Measurements from ENCODE around the gene MRPL54.

Gene MRPL54

DNA sequence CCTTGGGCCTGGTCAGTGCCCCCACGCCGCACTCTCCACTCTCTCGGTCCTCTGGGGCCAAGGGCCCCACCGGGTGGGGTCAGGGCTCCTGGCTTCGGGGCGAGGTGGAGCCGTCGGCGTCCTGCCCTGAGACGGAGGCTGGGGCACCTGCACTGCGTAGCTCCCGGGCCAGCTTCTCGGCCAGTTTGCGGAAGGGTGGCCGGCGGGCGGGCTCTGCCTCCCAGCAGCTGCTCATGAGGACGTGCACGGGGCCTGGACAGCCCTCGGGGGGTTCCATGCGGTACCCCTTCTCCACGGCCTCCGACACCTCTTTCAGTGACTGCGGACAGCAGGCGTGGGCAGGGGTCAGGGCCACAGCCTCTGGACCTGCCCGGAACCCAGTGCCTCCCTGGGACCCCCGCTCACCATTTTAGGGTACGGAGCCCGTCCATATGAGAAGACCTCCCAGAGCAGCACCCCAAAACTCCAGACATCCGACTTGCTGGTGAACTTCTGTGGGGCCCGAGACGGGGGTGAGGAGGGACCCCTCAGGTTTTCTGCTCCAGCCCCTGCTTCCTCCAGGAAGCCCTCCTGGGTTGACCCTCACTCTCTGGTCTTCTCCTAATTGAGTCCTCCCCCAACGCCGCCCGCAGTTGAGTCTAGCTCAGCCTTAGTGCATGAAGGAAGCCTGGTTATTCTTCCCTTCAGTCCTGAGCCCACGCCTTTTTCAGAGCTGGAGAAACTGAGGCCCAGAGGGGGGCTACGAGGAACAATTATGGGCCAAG is 15.8 kb downstream of the MRPL54 start:
- no peak overlapping the region for H3K23ac ChIP-seq (ENCODE audit: low read length)
- H3K36me3 ChIP-seq (ENCODE audit: control insufficient read depth in 1 of 2, insufficient read depth in 2 of 2, low read length in 2 of 2), result no peaks in the 10 kb centered on the region
- no peaks in the 10 kb centered on the region for H3K79me1 ChIP-seq (ENCODE audit: low read length)
- H3K4me2 ChIP-seq (ENCODE audit: low read length), result no peak overlapping the region
- no peak overlapping the region for H4K91ac ChIP-seq (ENCODE audit: low read depth, low read length)
- H4K12ac ChIP-seq (ENCODE audit: low read depth, low read length), result no peak overlapping the region
- H4K8ac ChIP-seq (ENCODE audit: low read depth, low read length), result no peak overlapping the region
- H3K18ac ChIP-seq (ENCODE audit: low read length), result no peak overlapping the region
- no peak overlapping the region for H3K9ac ChIP-seq (ENCODE audit: low read length)
- H2BK120ac ChIP-seq (ENCODE audit: insufficient read depth, low read length, poor library complexity), result no peak overlapping the region
- peaks cover 25% of the 10 kb centered on the region for H3K9me3 ChIP-seq (ENCODE audit: insufficient read depth, low read depth, low read length)
- H3K4me3 ChIP-seq (ENCODE audit: low read depth, low read length), result no peak overlapping the region
- H3K4ac ChIP-seq (ENCODE audit: low read depth, low read length), result no peak overlapping the region
- peaks cover 3% of the 10 kb centered on the region for H3K27me3 ChIP-seq (ENCODE audit: insufficient read depth, low read length)
- WGBS (ENCODE audit: extremely low coverage, insufficient coverage, insufficient read length), result no CpG with 5 or more reads among the region's 37 CpGs
- no peaks in the 10 kb centered on the region for H3K79me2 ChIP-seq (ENCODE audit: control insufficient read depth, insufficient read depth, low read length, poor library complexity)
- no peak overlapping the region for H2AFZ ChIP-seq (ENCODE audit: insufficient read depth, low read length, poor library complexity)
- no peak overlapping the region for H2AK5ac ChIP-seq (ENCODE audit: low read length)
- H3K27ac ChIP-seq (ENCODE audit: low read depth, low read length), result no peak overlapping the region
- no peak for DNase-seq
- no peak overlapping the region for H3K14ac ChIP-seq (ENCODE audit: low read length)
- H2BK5ac ChIP-seq (ENCODE audit: low read depth, low read length, poor library complexity), result no peak overlapping the region
- no peak overlapping the region for H2BK12ac ChIP-seq (ENCODE audit: low read length)
- H3K4me1 ChIP-seq (ENCODE audit: control insufficient read depth in 1 of 2, insufficient read depth in 2 of 2, low read length in 2 of 2), result no peaks in the 10 kb centered on the region

DNA sequence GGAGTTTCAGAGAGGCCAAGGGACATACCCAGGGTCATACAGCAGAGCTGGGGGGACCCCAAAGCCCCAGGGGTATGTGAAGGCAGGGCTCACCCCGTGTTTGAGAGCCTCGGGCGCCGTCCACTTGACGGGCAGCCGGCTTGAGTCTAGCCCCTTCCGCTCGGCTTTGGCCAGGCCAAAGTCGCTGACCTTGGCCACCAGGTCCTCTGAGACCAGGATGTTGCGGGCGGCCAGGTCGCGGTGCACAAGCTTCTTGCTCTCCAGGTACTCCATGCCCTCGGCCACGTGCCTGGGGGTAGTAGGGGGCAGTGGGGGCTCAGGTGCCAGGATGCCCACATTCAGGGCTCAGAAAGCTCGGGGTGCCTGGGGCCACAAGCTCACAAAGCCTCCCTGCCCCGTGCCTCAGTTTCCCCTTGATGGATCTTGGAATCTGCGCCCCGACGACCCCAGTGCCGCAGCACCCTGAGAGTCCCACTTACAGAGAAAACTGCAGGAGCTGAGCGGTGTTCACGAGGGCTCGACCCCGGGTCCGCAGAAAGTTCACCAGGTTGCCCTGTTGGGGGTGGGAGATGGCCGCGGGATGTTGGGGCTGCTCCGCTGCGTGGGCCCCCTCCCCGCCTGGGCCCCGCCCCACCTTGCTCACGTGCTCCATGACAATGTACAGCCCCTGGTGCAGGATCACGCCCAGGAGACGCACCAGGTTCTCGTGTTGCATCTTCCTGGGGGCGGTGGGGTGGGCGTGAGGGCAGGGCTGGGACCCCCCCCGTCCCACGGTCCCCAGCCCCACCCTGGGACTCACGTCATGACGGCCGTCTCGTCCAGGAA is 16.6 kb downstream of the MRPL54 start:
- H3K27ac ChIP-seq (ENCODE audit: low read depth, low read length), result no peak overlapping the region
- no peak overlapping the region for H3K4ac ChIP-seq (ENCODE audit: low read depth, low read length)
- no peaks in the 10 kb centered on the region for H3K36me3 ChIP-seq (ENCODE audit: control insufficient read depth in 1 of 2, insufficient read depth in 2 of 2, low read length in 2 of 2)
- H3K27me3 ChIP-seq (ENCODE audit: insufficient read depth, low read length), result peaks cover 3% of the 10 kb centered on the region
- no peak overlapping the region for H2BK120ac ChIP-seq (ENCODE audit: insufficient read depth, low read length, poor library complexity)
- no peak overlapping the region for H3K4me3 ChIP-seq (ENCODE audit: low read depth, low read length)
- H2BK5ac ChIP-seq (ENCODE audit: low read depth, low read length, poor library complexity), result no peak overlapping the region
- no peak overlapping the region for H3K4me2 ChIP-seq (ENCODE audit: low read length)
- H3K4me1 ChIP-seq (ENCODE audit: control insufficient read depth in 1 of 2, insufficient read depth in 2 of 2, low read length in 2 of 2), result no peaks in the 10 kb centered on the region
- H3K14ac ChIP-seq (ENCODE audit: low read length), result no peak overlapping the region
- peaks cover 28% of the 10 kb centered on the region for H3K9me3 ChIP-seq (ENCODE audit: insufficient read depth, low read depth, low read length)
- no peak for DNase-seq
- H4K12ac ChIP-seq (ENCODE audit: low read depth, low read length), result no peak overlapping the region
- H4K8ac ChIP-seq (ENCODE audit: low read depth, low read length), result no peak overlapping the region
- no peaks in the 10 kb centered on the region for H3K79me2 ChIP-seq (ENCODE audit: control insufficient read depth, insufficient read depth, low read length, poor library complexity)
- H2BK12ac ChIP-seq (ENCODE audit: low read length), result no peak overlapping the region
- no peak overlapping the region for H2AFZ ChIP-seq (ENCODE audit: insufficient read depth, low read length, poor library complexity)
- no peak overlapping the region for H4K91ac ChIP-seq (ENCODE audit: low read depth, low read length)
- WGBS (ENCODE audit: extremely low coverage, insufficient coverage, insufficient read length), result no CpG with 5 or more reads among the region's 44 CpGs
- no peak overlapping the region for H3K18ac ChIP-seq (ENCODE audit: low read length)
- H2AK5ac ChIP-seq (ENCODE audit: low read length), result no peak overlapping the region
- H3K23ac ChIP-seq (ENCODE audit: low read length), result no peak overlapping the region
- H3K79me1 ChIP-seq (ENCODE audit: low read length), result no peaks in the 10 kb centered on the region
- no peak overlapping the region for H3K9ac ChIP-seq (ENCODE audit: low read length)

- Histone ChIP-seq H2BK120ac (ENCODE audit: insufficient read depth, low read length, poor library complexity) (no peak overlapping the region), H3K79me2 (ENCODE audit: control insufficient read depth, insufficient read depth, low read length, poor library complexity) (no peaks in the 10 kb centered on the region), H2BK5ac (ENCODE audit: low read depth, low read length, poor library complexity) (no peak overlapping the region), H3K36me3 (ENCODE audit: control insufficient read depth in 1 of 2, insufficient read depth in 2 of 2, low read length in 2 of 2) (no peaks in the 10 kb centered on the region), H3K4me3 (ENCODE audit: low read depth, low read length) (no peak overlapping the region), H3K27ac (ENCODE audit: low read depth, low read length) (no peak overlapping the region), H2BK12ac (ENCODE audit: low read length) (no peak overlapping the region), H3K27me3 (ENCODE audit: insufficient read depth, low read length) (peaks cover 17% of the 10 kb centered on the region), H2AK5ac (ENCODE audit: low read length) (no peak overlapping the region), H3K23ac (ENCODE audit: low read length) (no peak overlapping the region), H3K4ac (ENCODE audit: low read depth, low read length) (no peak overlapping the region), H4K8ac (ENCODE audit: low read depth, low read length) (no peak overlapping the region), H3K4me2 (ENCODE audit: low read length) (no peak overlapping the region), H3K9me3 (ENCODE audit: insufficient read depth, low read depth, low read length) (peaks cover 28% of the 10 kb centered on the region), H3K79me1 (ENCODE audit: low read length) (no peaks in the 10 kb centered on the region), H3K4me1 (ENCODE audit: control insufficient read depth in 1 of 2, insufficient read depth in 2 of 2, low read length in 2 of 2) (peaks cover 5% of the 10 kb centered on the region in 2 experiments), H2AFZ (ENCODE audit: insufficient read depth, low read length, poor library complexity) (no peak overlapping the region), H4K12ac (ENCODE audit: low read depth, low read length) (no peak overlapping the region), H4K91ac (ENCODE audit: low read depth, low read length) (no peak overlapping the region), H3K18ac (ENCODE audit: low read length) (no peak overlapping the region), H3K14ac (ENCODE audit: low read length) (no peak overlapping the region), H3K9ac (ENCODE audit: low read length) (no peak overlapping the region)
- DNase-seq, result no peak
- no CpG with 5 or more reads among the region's 9 CpGs for WGBS (ENCODE audit: extremely low coverage, insufficient coverage, insufficient read length)
These were observed 18.4 kb downstream of the MRPL54 start for GRCh38 chr19:3780786-3781304.

DNA sequence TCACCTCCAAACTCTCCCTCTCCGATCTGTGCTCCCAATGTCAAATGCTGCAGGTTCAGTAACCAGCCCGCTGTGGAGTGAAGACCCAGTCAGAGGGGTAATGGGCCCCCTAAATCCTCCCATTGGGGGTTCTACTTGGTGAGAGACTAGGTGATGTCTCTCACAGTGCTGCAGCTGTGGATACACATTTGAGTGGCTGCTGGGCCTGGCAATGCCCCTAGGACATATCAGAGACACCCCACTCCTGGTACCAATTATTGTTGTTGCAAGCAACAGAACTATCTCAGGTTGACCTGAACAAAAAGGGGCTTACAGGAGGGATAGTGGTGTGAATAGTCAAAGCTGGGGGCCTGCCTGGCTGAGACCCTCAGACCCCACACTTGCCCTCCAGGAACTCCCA is 19.1 kb downstream of the MRPL54 start:
- Histone ChIP-seq H2BK5ac (ENCODE audit: low read depth, low read length, poor library complexity) (no peak overlapping the region), H3K27ac (ENCODE audit: low read depth, low read length) (no peak overlapping the region), H4K91ac (ENCODE audit: low read depth, low read length) (no peak overlapping the region), H3K18ac (ENCODE audit: low read length) (no peak overlapping the region), H3K4me1 (ENCODE audit: control insufficient read depth in 1 of 2, insufficient read depth in 2 of 2, low read length in 2 of 2) (peaks cover 5% of the 10 kb centered on the region in 2 experiments), H3K4me3 (ENCODE audit: low read depth, low read length) (no peak overlapping the region), H3K79me1 (ENCODE audit: low read length) (no peaks in the 10 kb centered on the region), H4K12ac (ENCODE audit: low read depth, low read length) (no peak overlapping the region), H3K14ac (ENCODE audit: low read length) (no peak overlapping the region), H3K9me3 (ENCODE audit: insufficient read depth, low read depth, low read length) (peaks cover 25% of the 10 kb centered on the region), H2AFZ (ENCODE audit: insufficient read depth, low read length, poor library complexity) (no peak overlapping the region), H3K36me3 (ENCODE audit: control insufficient read depth in 1 of 2, insufficient read depth in 2 of 2, low read length in 2 of 2) (no peaks in the 10 kb centered on the region), H2BK12ac (ENCODE audit: low read length) (no peak overlapping the region), H3K79me2 (ENCODE audit: control insufficient read depth, insufficient read depth, low read length, poor library complexity) (no peaks in the 10 kb centered on the region), H3K23ac (ENCODE audit: low read length) (no peak overlapping the region), H4K8ac (ENCODE audit: low read depth, low read length) (no peak overlapping the region), H3K4ac (ENCODE audit: low read depth, low read length) (no peak overlapping the region), H3K4me2 (ENCODE audit: low read length) (no peak overlapping the region), H3K27me3 (ENCODE audit: insufficient read depth, low read length) (peaks cover 23% of the 10 kb centered on the region), H2AK5ac (ENCODE audit: low read length) (no peak overlapping the region), H2BK120ac (ENCODE audit: insufficient read depth, low read length, poor library complexity) (no peak overlapping the region), H3K9ac (ENCODE audit: low read length) (no peak overlapping the region)
- DNase-seq, result no peak
- no CpG with 5 or more reads among the region's 2 CpGs for WGBS (ENCODE audit: extremely low coverage, insufficient coverage, insufficient read length)
